Renal pelvis (tissue), 4 donors: ENCODE data around the gene RADX. TPM values are rescaled to one million over a fixed set of nuclear protein-coding genes. Genes with fewer than 3 reads are reported as not detected.

Source experiments
- DNase-seq: peaks from one replicate; pipeline ENCODE4 v3.0.0-alpha.2; 2013
- polyA plus RNA-seq, 3 donors: library from polyadenylated mRNA; unstranded; fragments of 120-200 nt; gene quantifications; one replicate each; pipeline ENCODE4 v1.2.1, GENCODE V29; 2013; ENCODE audit not compliant: insufficient read length in 3 of 3

The RADX gene
- polyA plus RNA-seq, 3 donors: 4.8 to 5.8 (median 5.5) TPM

DNA sequence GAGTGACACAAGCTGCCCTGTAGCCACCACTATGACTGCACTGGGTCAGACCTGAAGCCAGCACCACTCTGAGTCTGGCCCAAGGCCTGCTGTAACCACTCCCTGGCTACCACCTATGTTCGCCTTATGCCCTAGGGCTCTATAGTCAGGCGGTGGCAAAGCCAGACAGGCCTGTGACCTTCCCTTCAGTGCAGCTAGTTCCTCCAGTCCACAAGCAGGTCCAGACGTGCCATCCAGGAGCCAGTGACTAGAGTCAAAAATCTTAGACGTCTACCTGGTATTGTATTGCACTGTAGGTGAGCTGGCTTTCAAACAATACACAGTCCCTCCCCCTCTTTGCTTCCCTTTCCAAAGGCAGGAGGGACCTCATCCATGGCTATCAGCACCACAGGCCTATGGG lies 60.7 kb downstream of the RADX start:
- no peak for DNase-seq

DNA sequence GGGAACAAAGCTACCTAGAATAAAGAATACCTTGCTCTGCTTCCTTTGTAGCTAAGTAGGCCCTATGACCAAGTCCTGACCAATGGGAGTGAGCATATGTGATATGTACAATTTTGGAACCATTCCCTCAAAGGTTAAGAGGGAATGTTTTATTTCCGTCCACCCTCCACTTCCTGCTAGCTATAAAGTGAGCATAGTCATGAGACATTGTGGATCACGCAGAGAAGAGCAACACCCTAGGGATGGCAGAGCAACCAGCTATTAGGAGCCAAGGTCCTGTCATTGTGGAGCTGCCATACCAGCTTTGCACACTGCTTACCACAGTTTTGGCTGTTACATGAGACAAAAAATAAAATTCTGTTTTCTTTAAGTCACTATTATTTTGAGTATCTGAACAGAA lies 68.9 kb downstream of the RADX start:
- no peak for DNase-seq

DNA sequence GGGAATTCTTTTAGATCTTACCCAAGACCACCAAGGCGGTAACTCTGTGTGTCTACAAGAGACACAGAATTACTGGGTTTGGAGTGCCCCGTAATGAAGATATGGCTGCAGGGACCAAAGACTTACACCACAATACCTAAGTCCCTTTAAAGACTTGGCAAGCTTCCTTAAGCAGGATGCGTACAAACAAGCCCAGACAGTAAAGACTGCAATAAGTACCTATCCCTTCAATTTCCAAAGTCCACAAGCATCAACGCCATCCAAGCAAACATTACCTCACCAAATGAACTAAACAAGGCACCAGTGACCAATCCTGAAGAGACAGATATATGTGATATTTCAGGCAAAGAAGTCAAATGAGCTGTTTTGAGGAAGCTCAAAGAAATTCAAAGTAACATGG lies 72.4 kb downstream of the RADX start:
- DNase-seq: no peak

- no peak for DNase-seq
Measured at GRCh38 chrX:106692425-106693065, 80.8 kb downstream of the RADX start.

DNA sequence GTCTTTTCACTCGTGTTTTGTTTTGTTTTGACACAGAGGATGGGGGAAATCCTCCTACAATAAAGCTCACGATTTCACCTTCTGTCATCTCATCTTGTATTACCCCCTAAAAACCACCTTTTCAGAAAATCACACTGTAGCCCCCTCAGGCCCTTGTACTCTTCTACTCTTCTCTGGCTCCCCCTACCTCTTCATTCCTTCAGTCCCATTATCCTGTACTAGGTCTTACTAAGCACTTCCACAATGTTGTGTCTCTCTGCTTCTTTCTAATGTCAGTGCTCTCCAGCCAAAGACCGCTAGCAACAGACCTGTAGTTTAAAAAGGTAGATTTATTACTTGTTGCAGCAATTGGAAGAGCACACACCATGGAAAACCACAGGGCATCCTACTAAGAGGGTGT lies 84.7 kb downstream of the RADX start:
- DNase-seq: no peak

DNA sequence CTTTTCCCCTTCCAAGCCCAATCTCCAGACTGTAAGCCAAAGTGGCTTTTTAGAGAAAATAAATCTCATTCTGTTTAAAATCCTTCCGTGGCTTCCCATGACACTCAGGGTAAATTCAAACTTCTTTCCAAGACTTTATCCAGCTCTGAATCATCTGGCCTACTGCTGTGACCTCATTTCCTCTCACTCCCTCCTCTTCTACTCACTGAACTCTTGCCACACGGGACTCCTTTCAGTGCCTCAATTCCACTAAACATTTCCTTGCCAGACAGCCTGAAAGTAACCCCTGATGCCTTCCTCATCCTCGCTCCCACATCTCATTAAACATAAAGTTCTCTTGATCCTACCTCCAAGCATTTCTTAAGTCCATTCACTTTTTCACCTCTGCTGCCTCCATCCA lies 86.9 kb downstream of the RADX start:
- DNase-seq: no peak

- no peak for DNase-seq
Measured at GRCh38 chrX:106702636-106703035, 90.9 kb downstream of the RADX start.

- DNase-seq: no peak
Measured at GRCh38 chrX:106706466-106706865, 94.7 kb downstream of the RADX start.

GRCh38 chrX:106707771-106708454 lies 96.1 kb downstream of the RADX start:
- DNase-seq: no peak

- no peak for DNase-seq
Measured at GRCh38 chrX:106710771-106711170, 99.0 kb downstream of the RADX start.

DNA sequence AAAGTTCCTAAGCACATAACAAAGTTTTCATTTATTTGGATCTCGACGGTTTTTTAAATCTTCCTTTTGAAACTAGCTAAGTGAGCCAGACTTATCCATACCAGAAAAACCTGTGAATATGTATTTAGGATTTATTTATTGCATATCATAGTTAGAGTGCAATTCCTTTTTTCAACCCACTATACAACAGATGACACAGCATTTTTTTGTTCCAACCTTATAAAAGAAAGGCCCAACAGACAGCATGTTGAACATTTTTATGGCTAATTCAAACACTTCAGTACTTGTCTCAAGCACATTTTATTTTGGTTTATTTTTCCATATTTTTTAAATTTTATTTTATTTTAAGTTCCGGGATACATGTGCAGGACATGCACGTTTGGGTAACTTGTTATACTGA lies 99.6 kb downstream of the RADX start:
- no peak for DNase-seq

DNA sequence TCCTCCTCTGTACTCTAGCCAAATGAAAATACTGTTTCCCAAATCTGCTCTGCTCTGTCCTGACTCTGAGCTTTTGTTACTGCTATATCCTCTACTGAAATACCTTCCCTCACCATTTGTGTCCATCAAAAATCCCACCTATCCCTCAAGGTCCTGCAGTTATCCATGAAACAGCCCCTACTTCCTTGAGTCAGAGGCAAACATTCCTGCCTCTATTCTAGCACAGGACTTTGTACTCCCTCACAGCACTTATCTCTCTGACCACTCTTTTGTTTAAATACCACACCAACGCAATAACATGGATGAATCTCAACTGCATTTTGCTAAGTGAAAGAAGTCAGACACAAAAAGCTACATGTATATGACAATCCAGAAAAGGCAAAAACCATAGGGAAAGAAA lies 104.2 kb downstream of the RADX start:
- no peak for DNase-seq

GRCh38 chrX:106716463-106716862 lies 104.7 kb downstream of the RADX start:
- no peak for DNase-seq

- no peak for DNase-seq
Measured at GRCh38 chrX:106718709-106719108, 106.9 kb downstream of the RADX start.

- DNase-seq: no peak
Measured at GRCh38 chrX:106725931-106726330, 114.2 kb downstream of the RADX start.

DNA sequence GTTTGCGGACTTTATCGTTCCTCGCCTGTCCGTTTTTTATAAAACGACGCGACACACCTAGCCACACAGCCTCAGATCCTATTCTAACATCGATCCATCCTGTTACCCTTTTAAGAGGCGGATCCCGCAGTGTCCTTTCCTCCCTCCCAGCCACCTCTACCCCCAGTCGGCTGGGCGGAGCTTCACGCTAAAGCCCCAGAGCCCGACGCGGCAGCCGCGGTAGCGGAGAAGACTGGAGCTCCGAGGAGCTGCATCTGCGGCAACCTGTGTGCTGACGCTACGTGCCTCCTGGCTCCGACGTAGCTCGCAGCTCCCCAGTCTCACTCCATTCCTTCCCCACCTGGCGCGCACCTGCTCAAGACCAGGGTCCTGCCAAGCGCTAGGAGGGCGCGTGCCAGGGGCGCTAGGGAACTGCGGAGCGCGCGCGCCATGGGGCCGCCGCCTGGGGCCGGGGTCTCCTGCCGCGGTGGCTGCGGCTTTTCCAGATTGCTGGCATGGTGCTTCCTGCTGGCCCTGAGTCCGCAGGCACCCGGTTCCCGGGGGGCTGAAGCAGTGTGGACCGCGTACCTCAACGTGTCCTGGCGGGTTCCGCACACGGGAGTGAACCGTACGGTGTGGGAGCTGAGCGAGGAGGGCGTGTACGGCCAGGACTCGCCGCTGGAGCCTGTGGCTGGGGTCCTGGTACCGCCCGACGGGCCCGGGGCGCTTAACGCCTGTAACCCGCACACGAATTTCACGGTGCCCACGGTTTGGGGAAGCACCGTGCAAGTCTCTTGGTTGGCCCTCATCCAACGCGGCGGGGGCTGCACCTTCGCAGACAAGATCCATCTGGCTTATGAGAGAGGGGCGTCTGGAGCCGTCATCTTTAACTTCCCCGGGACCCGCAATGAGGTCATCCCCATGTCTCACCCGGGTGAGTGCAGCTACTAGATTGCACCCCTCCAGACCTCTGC lies 115.0 kb downstream of the RADX start, which contains the start of gene RNF128:
RNF128 (plus strand) TSS at position 217 of the 953 bp plus-strand sequence; CDS start at position 430, 213 bp downstream.
- DNase-seq: peak; percentile 10

DNA sequence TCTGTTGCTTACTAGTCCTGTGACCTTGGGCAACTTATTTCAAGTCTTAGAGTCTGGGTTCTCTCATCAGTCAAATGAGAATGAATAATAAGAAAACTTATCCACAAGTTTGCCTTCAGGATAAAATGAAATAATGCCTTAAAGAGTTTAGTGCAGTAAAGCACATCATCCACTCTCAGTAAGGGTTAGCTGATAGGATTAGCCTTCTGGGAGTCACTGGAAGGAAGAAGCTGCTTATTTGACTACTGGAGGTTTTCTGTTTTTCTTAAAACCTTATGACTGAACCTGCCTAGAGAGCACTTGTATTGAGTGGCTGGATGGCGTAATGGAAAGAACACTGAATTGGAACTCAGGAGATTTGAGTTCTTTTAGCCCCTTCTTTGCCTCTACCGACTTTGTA lies 116.6 kb downstream of the RADX start:
- no peak for DNase-seq

Other genes starting within 250 kb of the RADX start
- 10 to 100 TPM; 10.8 to 12.7 (median 12.0) TPM for gene RNF128, start 114.7 kb downstream of the RADX start, polyA plus RNA-seq
- 1 to 10 TPM; 3.9 to 5.9 (median 4.7) TPM for gene TBC1D8B, start 190.7 kb downstream of the RADX start, polyA plus RNA-seq